ENCODE data around the gene BOD1L1. TPM values are rescaled to one million over a fixed set of nuclear protein-coding genes. Genes with fewer than 3 reads are reported as not detected.

BOD1L1 gene
- total RNA-seq, 6 donors from 2014 or later = 33.1 to 88.0 (median 37.9) TPM

DNA sequence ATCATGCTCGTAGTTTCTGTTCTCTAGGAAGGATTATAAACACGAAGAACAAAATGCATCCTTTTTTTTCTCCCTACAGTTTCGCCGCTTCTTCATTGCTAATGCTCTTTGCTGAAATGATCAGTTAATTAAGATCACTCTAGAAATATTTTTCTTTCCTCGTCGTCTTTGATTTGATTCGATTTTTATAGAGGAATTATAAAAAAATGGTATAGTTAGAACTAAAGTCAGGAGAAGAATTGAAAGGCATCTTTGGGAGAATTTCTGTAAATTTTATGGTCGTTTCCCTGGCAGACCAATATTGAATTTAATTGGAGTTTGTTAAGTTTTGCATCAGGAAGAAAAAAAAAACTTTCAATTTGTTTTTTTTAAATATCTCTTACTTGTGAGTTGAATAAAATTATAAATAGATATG lies 82.1 kb downstream of the BOD1L1 start:
- H3K4me1 ChIP-seq = peaks cover 48 to 67% (median 53%) of the 10 kb centered on the region in 4 donors
- no peaks in the 10 kb centered on the region for H3K9me3 ChIP-seq
- no peak for TF ChIP-seq POLR2AphosphoS5 (IDR thresholded peaks at IDR 0.05)
- TF ChIP-seq, protein P1, sequence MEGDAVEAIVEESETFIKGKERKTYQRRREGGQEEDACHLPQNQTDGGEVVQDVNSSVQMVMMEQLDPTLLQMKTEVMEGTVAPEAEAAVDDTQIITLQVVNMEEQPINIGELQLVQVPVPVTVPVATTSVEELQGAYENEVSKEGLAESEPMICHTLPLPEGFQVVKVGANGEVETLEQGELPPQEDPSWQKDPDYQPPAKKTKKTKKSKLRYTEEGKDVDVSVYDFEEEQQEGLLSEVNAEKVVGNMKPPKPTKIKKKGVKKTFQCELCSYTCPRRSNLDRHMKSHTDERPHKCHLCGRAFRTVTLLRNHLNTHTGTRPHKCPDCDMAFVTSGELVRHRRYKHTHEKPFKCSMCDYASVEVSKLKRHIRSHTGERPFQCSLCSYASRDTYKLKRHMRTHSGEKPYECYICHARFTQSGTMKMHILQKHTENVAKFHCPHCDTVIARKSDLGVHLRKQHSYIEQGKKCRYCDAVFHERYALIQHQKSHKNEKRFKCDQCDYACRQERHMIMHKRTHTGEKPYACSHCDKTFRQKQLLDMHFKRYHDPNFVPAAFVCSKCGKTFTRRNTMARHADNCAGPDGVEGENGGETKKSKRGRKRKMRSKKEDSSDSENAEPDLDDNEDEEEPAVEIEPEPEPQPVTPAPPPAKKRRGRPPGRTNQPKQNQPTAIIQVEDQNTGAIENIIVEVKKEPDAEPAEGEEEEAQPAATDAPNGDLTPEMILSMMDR (IDR thresholded peaks at IDR 0.05) = no peak
- TF ChIP-seq EP300 (IDR thresholded peaks at IDR 0.05) = no peak
- TF ChIP-seq POLR2A (IDR thresholded peaks at IDR 0.05) = no peak
- peak overlapping the region in 3 of 4 donors; percentile 53 to 67 (median 64) for H3K4me3 ChIP-seq
- WGBS, 2 donors = 13 to 17% methylated on average over 8 of the region's 8 CpGs
- ATAC-seq (ENCODE audit: low FRiP score in 2 of 2) (no peak), DNase-seq (no peak)
- no peaks in the 10 kb centered on the region for H3K36me3 ChIP-seq
- H3K27ac ChIP-seq = no peak overlapping the region
- H3K27me3 ChIP-seq = peaks cover 2 to 85% (median 62%) of the 10 kb centered on the region in 4 donors

DNA sequence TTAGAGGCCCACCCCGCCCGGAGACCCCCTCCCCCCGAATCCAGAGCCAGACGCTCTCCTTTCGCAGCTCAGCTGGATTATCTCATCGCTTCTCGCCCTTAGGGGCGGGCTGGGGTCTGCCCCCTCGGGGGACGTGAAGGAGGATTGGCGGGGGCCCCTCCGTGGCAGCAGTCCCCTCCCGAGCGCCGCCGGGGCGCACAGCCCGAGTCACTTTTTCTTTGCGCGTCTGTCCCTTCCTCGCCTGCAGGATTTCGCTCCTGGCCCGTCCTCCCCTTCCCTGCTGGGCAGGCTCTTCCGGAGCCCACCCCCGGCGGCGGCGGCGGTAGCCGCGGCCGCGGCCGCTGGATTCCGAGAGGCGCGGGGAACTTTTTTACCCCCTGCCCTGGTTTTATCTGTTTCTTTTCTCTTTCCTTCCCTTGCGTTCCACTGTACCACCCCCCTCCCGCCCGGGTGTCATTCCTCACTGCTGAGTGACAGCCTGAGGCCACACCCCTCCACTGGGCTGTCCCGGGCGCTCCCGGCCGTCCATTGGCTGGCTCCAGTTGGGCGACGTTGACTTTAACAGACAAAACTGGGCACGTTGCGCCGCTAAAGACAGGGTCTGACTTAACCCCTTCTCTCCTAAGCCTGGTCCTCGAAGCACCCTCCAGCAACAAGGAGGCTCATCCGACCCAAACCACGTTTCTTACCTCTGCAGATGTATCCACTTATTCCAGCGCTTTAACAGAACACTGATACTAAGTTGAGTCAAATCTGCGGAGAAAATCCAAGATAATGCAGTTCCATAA lies 82.7 kb downstream of the BOD1L1 start:
- TF ChIP-seq, protein P1 (IDR thresholded peaks at IDR 0.05) = no peak
- no peak for TF ChIP-seq POLR2AphosphoS5 (IDR thresholded peaks at IDR 0.05)
- ATAC-seq (ENCODE audit: low FRiP score in 2 of 2) (peak; percentile 47 to 87), DNase-seq (peak; percentile 63 to 88)
- H3K9me3 ChIP-seq = no peaks in the 10 kb centered on the region
- WGBS, 2 donors = 2 to 3% methylated on average over 30 to 53 of the region's 54 CpGs
- H3K4me3 ChIP-seq = peak overlapping the region; percentile 53 to 67 (median 65)
- peaks cover 2 to 91% (median 65%) of the 10 kb centered on the region in 4 donors for H3K27me3 ChIP-seq
- no peaks in the 10 kb centered on the region for H3K36me3 ChIP-seq
- H3K27ac ChIP-seq = no peak overlapping the region
- H3K4me1 ChIP-seq = peaks cover 51 to 73% (median 56%) of the 10 kb centered on the region in 4 donors

DNA sequence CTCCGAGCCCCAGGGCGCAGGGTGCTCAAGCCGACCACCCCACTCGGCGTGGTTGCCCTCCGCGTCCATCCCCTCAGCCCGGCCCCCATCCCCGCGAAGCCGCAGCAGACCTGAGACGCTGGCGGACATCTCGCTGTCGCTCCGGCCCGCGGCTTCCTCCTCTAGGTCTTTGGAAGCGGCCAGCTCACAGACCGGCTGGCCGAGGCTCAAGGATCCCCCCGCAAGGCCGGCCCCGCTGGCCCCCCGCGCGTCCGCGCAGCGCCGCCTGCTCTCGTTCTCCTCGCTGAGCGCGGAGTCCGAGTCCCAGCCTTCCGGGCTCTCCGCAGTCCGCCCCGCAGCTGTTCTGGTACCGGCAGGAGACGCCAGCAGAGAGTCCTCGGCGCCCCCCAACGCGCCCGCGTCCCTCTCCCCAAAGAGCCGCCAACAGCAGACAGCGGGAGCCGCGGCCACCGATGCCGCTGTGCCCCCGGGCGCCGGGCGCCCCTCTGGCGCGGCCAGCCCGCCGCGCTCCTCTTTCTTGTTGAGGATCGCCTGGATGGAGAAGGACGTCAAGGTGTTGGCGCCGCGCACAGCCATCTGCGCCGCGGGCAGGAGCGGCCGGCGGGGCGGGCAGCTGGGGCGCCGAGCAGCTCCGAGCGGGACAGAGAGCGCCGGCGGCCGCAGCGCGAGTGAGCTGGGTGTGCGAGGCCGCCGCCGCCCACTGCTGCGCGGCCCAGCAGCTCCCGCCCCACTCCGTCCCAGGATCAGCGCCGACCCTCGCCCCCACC lies 83.5 kb downstream of the BOD1L1 start, which contains the start of gene NKX3-2:
TSS of gene NKX3-2 (minus strand) at position 670 of the 767 bp plus-strand sequence. CDS start at position 576, 94 bp downstream.
- TF ChIP-seq POLR2A (IDR thresholded peaks at IDR 0.05) (no peak), POLR2AphosphoS5 (IDR thresholded peaks at IDR 0.05) (no peak), EP300 (IDR thresholded peaks at IDR 0.05) (no peak)
- TF ChIP-seq, protein P1 (IDR thresholded peaks at IDR 0.05) = no peak
- Histone ChIP-seq H3K4me1 (peaks cover 50 to 74% (median 55%) of the 10 kb centered on the region in 4 donors), H3K9me3 (no peaks in the 10 kb centered on the region), H3K27ac (no peak within 1 kb of the TSS), H3K27me3 (peaks cover 2 to 95% (median 69%) of the 10 kb centered on the region in 4 donors), H3K36me3 (no peaks in the 10 kb centered on the region), H3K4me3 (peak within 1 kb of the TSS; percentile 53 to 67 (median 65))
- peak in 1 of 2 donors; percentile 87 for DNase-seq
- peak in 1 of 2 donors; percentile 74 for ATAC-seq (ENCODE audit: low FRiP score in 2 of 2)
- WGBS, 2 donors = 6% methylated on average over 33 of the region's 96 CpGs; no CpG with 5 or more reads in 1 of the 2 donors

DNA sequence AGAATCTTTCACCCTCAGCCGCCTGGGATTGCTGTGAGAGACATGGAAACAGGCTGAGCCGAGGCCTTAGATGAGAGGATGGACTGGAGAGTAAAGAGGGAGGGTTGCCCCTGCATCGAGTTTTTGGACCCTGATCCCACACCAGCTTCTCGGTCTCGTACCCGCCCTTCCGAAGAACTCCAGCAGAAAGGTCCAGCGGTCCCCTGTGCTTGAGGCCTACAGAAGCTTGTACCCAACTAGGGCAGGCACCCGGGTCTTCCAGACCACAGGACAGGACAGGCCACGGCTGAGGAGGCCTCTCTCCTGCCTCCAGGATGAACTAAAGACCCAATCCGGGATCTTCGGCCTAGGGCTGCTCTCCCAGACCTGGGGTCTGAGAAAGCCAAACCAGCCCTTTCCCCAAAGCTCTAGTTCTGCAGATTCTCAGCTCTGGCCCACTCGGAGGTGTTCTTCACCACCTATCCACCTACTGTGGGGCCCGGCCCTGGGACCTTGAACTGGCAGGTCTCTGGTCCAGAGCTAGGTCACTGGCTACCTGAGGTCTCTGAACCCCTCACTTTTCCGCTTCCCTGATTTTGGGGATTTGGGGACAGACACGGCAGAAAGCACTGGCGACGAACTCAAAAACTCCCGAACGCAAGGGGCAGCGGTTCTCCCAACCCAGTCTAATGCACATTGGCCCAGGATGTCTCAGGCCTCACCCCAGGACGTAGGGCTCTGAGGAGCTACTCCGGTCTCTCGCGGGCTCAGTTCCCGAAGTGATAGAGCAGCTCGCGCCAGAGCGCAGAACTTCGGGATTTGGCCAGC lies 84.3 kb downstream of the BOD1L1 start:
- H3K27ac ChIP-seq = no peak overlapping the region
- peaks cover 48 to 69% (median 52%) of the 10 kb centered on the region in 4 donors for H3K4me1 ChIP-seq
- TF ChIP-seq, protein P1 (IDR thresholded peaks at IDR 0.05) = no peak
- TF ChIP-seq POLR2A (IDR thresholded peaks at IDR 0.05) (no peak), EP300 (IDR thresholded peaks at IDR 0.05) (no peak), POLR2AphosphoS5 (IDR thresholded peaks at IDR 0.05) (no peak)
- H3K9me3 ChIP-seq = no peaks in the 10 kb centered on the region
- DNase-seq (no peak), ATAC-seq (ENCODE audit: low FRiP score in 2 of 2) (no peak)
- H3K4me3 ChIP-seq = peak overlapping the region in 3 of 4 donors; percentile 53 to 67 (median 64)
- 27 to 41% methylated on average over 12 to 28 of the region's 30 CpGs for WGBS, 2 donors
- no peaks in the 10 kb centered on the region for H3K36me3 ChIP-seq
- H3K27me3 ChIP-seq = peaks cover 2 to 97% (median 73%) of the 10 kb centered on the region in 4 donors

All from upper lobe of left lung (tissue), 6 donors.